Activated naive CD8-positive, alpha-beta T cell treated with anti-CD3 and anti-CD28 coated beads for 36 hours (primary cell): ENCODE measurements around the gene ARL14. TPM values are rescaled to one million over a fixed set of nuclear protein-coding genes. Genes with fewer than 3 reads are reported as not detected.

Source experiments
- DNase-seq: peaks from one replicate; pipeline ENCODE4 v3.0.0; 2021
- H3K27ac Mint-ChIP-seq: one replicate; pipeline ENCODE4 v1.8.0; 2022; ENCODE audit warnings: mild to moderate bottlenecking, moderate library complexity, mixed read lengths
- H3K27me3 Mint-ChIP-seq: one replicate; pipeline ENCODE4 v1.8.0; 2022; ENCODE audit warnings: mild to moderate bottlenecking, mixed read lengths
- H3K36me3 Mint-ChIP-seq: one replicate; pipeline ENCODE4 v1.8.0; 2021; ENCODE audit warnings: mild to moderate bottlenecking, mixed read lengths
- H3K4me1 Mint-ChIP-seq: one replicate; pipeline ENCODE4 v1.8.0; 2021; ENCODE audit warnings: mixed read lengths
- H3K4me3 Mint-ChIP-seq: one replicate; pipeline ENCODE4 v1.8.0; 2022; ENCODE audit warnings: mild to moderate bottlenecking, moderate library complexity, mixed read lengths
- H3K9me3 Mint-ChIP-seq: one replicate; pipeline ENCODE4 v1.8.0; 2022; ENCODE audit warnings: mixed read lengths
- total RNA-seq, 2 experiments: library from RNA; stranded (reverse); gene quantifications; one replicate each; pipeline ENCODE4 v1.2.3, GENCODE V29; 2021

The ARL14 gene
- total RNA-seq, 2 experiments from 2014 or later, result not detected

GRCh38 chr3:160665784-160666526, 11.0 kb upstream of the ARL14 start:
- no peak for DNase-seq
- no peak overlapping the region for H3K4me3 Mint-ChIP-seq
- no peaks in the 10 kb centered on the region for H3K9me3 Mint-ChIP-seq
- H3K36me3 Mint-ChIP-seq, result no peaks in the 10 kb centered on the region
- no peak overlapping the region for H3K27ac Mint-ChIP-seq
- peaks cover 7% of the 10 kb centered on the region for H3K27me3 Mint-ChIP-seq
- H3K4me1 Mint-ChIP-seq, result peaks cover 5% of the 10 kb centered on the region

GRCh38 chr3:160667452-160667851, 9.5 kb upstream of the ARL14 start:
- Mint-ChIP-seq H3K27ac (no peak overlapping the region), H3K9me3 (no peaks in the 10 kb centered on the region), H3K4me3 (no peak overlapping the region), H3K27me3 (peaks cover 10% of the 10 kb centered on the region), H3K36me3 (no peaks in the 10 kb centered on the region), H3K4me1 (peaks cover 5% of the 10 kb centered on the region)
- no peak for DNase-seq

- Mint-ChIP-seq H3K9me3 (no peaks in the 10 kb centered on the region), H3K4me3 (no peak overlapping the region), H3K27me3 (peaks cover 10% of the 10 kb centered on the region), H3K4me1 (peaks cover 5% of the 10 kb centered on the region), H3K27ac (no peak overlapping the region), H3K36me3 (no peaks in the 10 kb centered on the region)
- DNase-seq, result no peak
These were observed 8.5 kb upstream of the ARL14 start for GRCh38 chr3:160668454-160668853.

- no peak overlapping the region for H3K27ac Mint-ChIP-seq
These were observed 5.7 kb upstream of the ARL14 start for GRCh38 chr3:160671231-160671630.

GRCh38 chr3:160671995-160672394, 5.0 kb upstream of the ARL14 start:
- no peak overlapping the region for H3K27ac Mint-ChIP-seq
- H3K4me3 Mint-ChIP-seq, result no peak overlapping the region
- H3K4me1 Mint-ChIP-seq, result no peaks in the 10 kb centered on the region
- no peaks in the 10 kb centered on the region for H3K9me3 Mint-ChIP-seq
- no peak for DNase-seq
- peaks cover 10% of the 10 kb centered on the region for H3K27me3 Mint-ChIP-seq
- no peaks in the 10 kb centered on the region for H3K36me3 Mint-ChIP-seq

More at GRCh38 chr3:160671231-160671630, 5.7 kb upstream of the ARL14 start:
- no peaks in the 10 kb centered on the region for H3K4me1 Mint-ChIP-seq
- no peak for DNase-seq
- no peak overlapping the region for H3K4me3 Mint-ChIP-seq
- peaks cover 10% of the 10 kb centered on the region for H3K27me3 Mint-ChIP-seq
- H3K9me3 Mint-ChIP-seq, result no peaks in the 10 kb centered on the region
- H3K36me3 Mint-ChIP-seq, result no peaks in the 10 kb centered on the region

- Mint-ChIP-seq H3K27ac (no peak overlapping the region), H3K36me3 (no peaks in the 10 kb centered on the region), H3K4me3 (no peak overlapping the region), H3K4me1 (no peaks in the 10 kb centered on the region), H3K9me3 (no peaks in the 10 kb centered on the region), H3K27me3 (peaks cover 13% of the 10 kb centered on the region)
- DNase-seq, result no peak
These were observed 3.8 kb upstream of the ARL14 start for GRCh38 chr3:160673188-160673587.

GRCh38 chr3:160675566-160676124, 1.3 kb upstream of the ARL14 start:
- H3K9me3 Mint-ChIP-seq, result no peaks in the 10 kb centered on the region
- no peak overlapping the region for H3K4me3 Mint-ChIP-seq
- no peaks in the 10 kb centered on the region for H3K36me3 Mint-ChIP-seq
- no peak overlapping the region for H3K27ac Mint-ChIP-seq
- DNase-seq, result no peak
- no peaks in the 10 kb centered on the region for H3K4me1 Mint-ChIP-seq
- peaks cover 9% of the 10 kb centered on the region for H3K27me3 Mint-ChIP-seq

- H3K27ac Mint-ChIP-seq, result no peak overlapping the region
- no peaks in the 10 kb centered on the region for H3K9me3 Mint-ChIP-seq
- no peaks in the 10 kb centered on the region for H3K36me3 Mint-ChIP-seq
- DNase-seq, result no peak
- no peaks in the 10 kb centered on the region for H3K4me1 Mint-ChIP-seq
- peaks cover 6% of the 10 kb centered on the region for H3K27me3 Mint-ChIP-seq
- no peak overlapping the region for H3K4me3 Mint-ChIP-seq
These were observed 510 bp downstream of the ARL14 start for GRCh38 chr3:160677459-160677881.

- Mint-ChIP-seq H3K4me1 (no peaks in the 10 kb centered on the region), H3K4me3 (no peak overlapping the region), H3K27ac (no peak overlapping the region), H3K36me3 (no peaks in the 10 kb centered on the region), H3K9me3 (no peaks in the 10 kb centered on the region), H3K27me3 (peaks cover 6% of the 10 kb centered on the region)
- no peak for DNase-seq
These were observed 1.4 kb downstream of the ARL14 start for GRCh38 chr3:160678292-160678842.

GRCh38 chr3:160684368-160684740, 7.4 kb downstream of the ARL14 start:
- H3K4me1 Mint-ChIP-seq, result no peaks in the 10 kb centered on the region
- H3K27me3 Mint-ChIP-seq, result peaks cover 7% of the 10 kb centered on the region
- H3K36me3 Mint-ChIP-seq, result no peaks in the 10 kb centered on the region
- no peak overlapping the region for H3K27ac Mint-ChIP-seq
- DNase-seq, result no peak
- H3K4me3 Mint-ChIP-seq, result no peak overlapping the region
- no peaks in the 10 kb centered on the region for H3K9me3 Mint-ChIP-seq

- Mint-ChIP-seq H3K4me3 (no peak overlapping the region), H3K27ac (no peak overlapping the region), H3K36me3 (no peaks in the 10 kb centered on the region), H3K4me1 (no peaks in the 10 kb centered on the region), H3K27me3 (peaks cover 7% of the 10 kb centered on the region), H3K9me3 (no peaks in the 10 kb centered on the region)
- no peak for DNase-seq
These were observed 8.3 kb downstream of the ARL14 start for GRCh38 chr3:160685144-160685766.

GRCh38 chr3:160686955-160687535, 10.1 kb downstream of the ARL14 start:
- no peak overlapping the region for H3K27ac Mint-ChIP-seq
- no peaks in the 10 kb centered on the region for H3K4me1 Mint-ChIP-seq
- peaks cover 4% of the 10 kb centered on the region for H3K27me3 Mint-ChIP-seq
- no peak for DNase-seq
- no peaks in the 10 kb centered on the region for H3K36me3 Mint-ChIP-seq
- no peak overlapping the region for H3K4me3 Mint-ChIP-seq
- H3K9me3 Mint-ChIP-seq, result no peaks in the 10 kb centered on the region

- H3K4me1 Mint-ChIP-seq, result peaks cover 4% of the 10 kb centered on the region
- H3K36me3 Mint-ChIP-seq, result no peaks in the 10 kb centered on the region
- DNase-seq, result no peak
- no peaks in the 10 kb centered on the region for H3K9me3 Mint-ChIP-seq
- H3K27ac Mint-ChIP-seq, result no peak overlapping the region
- no peak overlapping the region for H3K4me3 Mint-ChIP-seq
- H3K27me3 Mint-ChIP-seq, result peaks cover 4% of the 10 kb centered on the region
These were observed 14.2 kb downstream of the ARL14 start for GRCh38 chr3:160691151-160691550.

GRCh38 chr3:160691962-160692361, 15.0 kb downstream of the ARL14 start:
- no peak for DNase-seq
- Mint-ChIP-seq H3K4me1 (peaks cover 4% of the 10 kb centered on the region), H3K27me3 (no peaks in the 10 kb centered on the region), H3K36me3 (no peaks in the 10 kb centered on the region), H3K9me3 (no peaks in the 10 kb centered on the region), H3K27ac (no peak overlapping the region), H3K4me3 (no peak overlapping the region)

- peaks cover 7% of the 10 kb centered on the region for H3K4me1 Mint-ChIP-seq
- no peaks in the 10 kb centered on the region for H3K36me3 Mint-ChIP-seq
- no peaks in the 10 kb centered on the region for H3K9me3 Mint-ChIP-seq
- no peaks in the 10 kb centered on the region for H3K27me3 Mint-ChIP-seq
- H3K27ac Mint-ChIP-seq, result no peak overlapping the region
- no peak for DNase-seq
- no peak overlapping the region for H3K4me3 Mint-ChIP-seq
These were observed 16.2 kb downstream of the ARL14 start for GRCh38 chr3:160693191-160693590.
